HCT116 (cell line): ENCODE data around the gene ACOD1. TPM values are rescaled to one million over a fixed set of nuclear protein-coding genes. Genes with fewer than 3 reads are reported as not detected.

Experiments used
- ATAC-seq: fragments of 200-7000 bp; cut with Tn5 transposase; 2 replicates; pipeline ENCODE4 v1.9.1; 2020; ENCODE audit warnings: mild to moderate bottlenecking, moderate library complexity
- BruUV-seq: library from RNA; stranded (reverse); fragments of 400-500 nt; replicated peaks from 2 replicates; lab custom pipeline; 2021; lab: Mats Ljungman, UMichigan
- CTCF ChIA-PET: fragments of 300-600 bp; sonication (Branson Sonifier 250); formaldehyde crosslinking; loops from one replicate; lab custom pipeline; 2021; ENCODE audit warnings: antibody characterized with exemption; lab: Charles Lee
- POLR2A ChIA-PET: fragments of 300-600, 350-600 bp; sonication (Branson Sonifier 250); formaldehyde crosslinking; loops from one replicate; lab custom pipeline; 2021; ENCODE audit warnings: antibody characterized with exemption; lab: Charles Lee
- RAD21 ChIA-PET, 2 experiments: fragments of 300-600 bp; sonication (Branson Sonifier 250); formaldehyde crosslinking; loops; one replicate each; lab custom pipeline; 2023; ENCODE audit warnings: low total read pairs in 2 of 2; ENCODE audit not compliant: uncharacterized antibody in 2 of 2, unreplicated experiment in 2 of 2, low non-redundant PET in 1 of 2; lab: Charles Lee
- DNase-seq: peaks from one replicate; pipeline ENCODE4 v3.0.0-alpha.2; 2010; ENCODE audit warnings: low read depth, low spot score
- H2AFZ ChIP-seq: fragments of 200-600 bp; shearing (Covaris generic), sonication (generic); 2 replicates; pipeline ENCODE4 v1.6.1; 2017; ENCODE audit warnings: low read depth, mixed run types, mixed read lengths, antibody characterized with exemption, low read length; ENCODE audit not compliant: poor library complexity, severe bottlenecking
- H3K27ac ChIP-seq: 2 replicates; pipeline ENCODE4 v1.5.1; 2012; ENCODE audit warnings: low read depth, low read length
- H3K27me3 ChIP-seq: fragments of 200-600 bp; sonication (generic); 2 replicates; pipeline ENCODE4 v1.6.1; 2016; ENCODE audit warnings: mixed run types, low read length, mixed read lengths; ENCODE audit not compliant: insufficient read depth
- H3K36me3 ChIP-seq, 2 experiments: fragments of 200-500 bp in 1 of 2; fragments of 200-600 bp in 1 of 2; sonication (Bioruptor generic) in 1 of 2; sonication (generic) in 1 of 2; 2 replicates each; pipeline versions ENCODE4 v1.5.1 to v1.6.1; 2014 to 2016; ENCODE audit warnings: low read length in 2 of 2, inconsistent platforms in 1 of 2, mixed read lengths in 1 of 2, mixed run types in 1 of 2; ENCODE audit not compliant: insufficient read depth in 2 of 2, control insufficient read depth in 1 of 2
- H3K4me1 ChIP-seq, 2 experiments: fragments of 200-600 bp in 1 of 2; sonication (generic) in 1 of 2; 2 replicates each; pipeline versions ENCODE4 v1.5.1 to v1.6.1; 2012 to 2017; ENCODE audit warnings: low read length in 2 of 2, inconsistent platforms in 1 of 2, mild to moderate bottlenecking in 1 of 2, mixed read lengths in 1 of 2, mixed run types in 1 of 2, moderate library complexity in 1 of 2; ENCODE audit not compliant: insufficient read depth in 2 of 2, control insufficient read depth in 1 of 2
- H3K4me2 ChIP-seq: fragments of 200-600 bp; sonication (generic); 2 replicates; pipeline ENCODE4 v1.6.1; 2017; ENCODE audit warnings: mixed run types, low read length, mixed read lengths
- H3K4me3 ChIP-seq, 2 experiments: fragments of 200-600 bp in 1 of 2; sonication (generic) in 1 of 2; replicated peaks in 1 of 2; 2 replicates each; pipeline ENCODE4 v1.5.1; 2011 to 2016; ENCODE audit warnings: low read length in 2 of 2, control low read depth in 1 of 2, low read depth in 1 of 2, mild to moderate bottlenecking in 1 of 2, mixed read lengths in 1 of 2, mixed run types in 1 of 2
- H3K79me2 ChIP-seq: fragments of 200-600 bp; sonication (generic); 2 replicates; pipeline ENCODE4 v1.6.1; 2017; ENCODE audit warnings: mild to moderate bottlenecking, mixed run types, low read length, moderate library complexity, mixed read lengths; ENCODE audit not compliant: insufficient read depth
- H3K9ac ChIP-seq: fragments of 200-600 bp; sonication (generic); 2 replicates; pipeline ENCODE4 v1.6.1; 2016; ENCODE audit warnings: low read length, mixed read lengths
- H3K9me2 ChIP-seq: fragments of 200-600 bp; sonication (generic), shearing (Covaris generic); 2 replicates; pipeline ENCODE4 v1.6.1; 2017; ENCODE audit warnings: mixed run types, mild to moderate bottlenecking, moderate library complexity; ENCODE audit not compliant: insufficient read depth
- H3K9me3 ChIP-seq, 2 experiments: fragments of 200-500 bp in 1 of 2; fragments of 200-600 bp in 1 of 2; sonication (Bioruptor generic) in 1 of 2; sonication (generic) in 1 of 2; 2 replicates each; pipeline ENCODE4 v1.6.1; 2014 to 2017; ENCODE audit warnings: low read length in 2 of 2, mixed read lengths in 2 of 2, inconsistent platforms in 1 of 2, low read depth in 1 of 2, mild to moderate bottlenecking in 1 of 2, mixed run types in 1 of 2, moderate library complexity in 1 of 2; ENCODE audit not compliant: control insufficient read depth in 1 of 2, insufficient read depth in 1 of 2
- H4K20me1 ChIP-seq: fragments of 200-600 bp; sonication (generic), shearing (Covaris generic); 2 replicates; pipeline ENCODE4 v1.6.1; 2017; ENCODE audit warnings: mixed run types, mild to moderate bottlenecking, moderate library complexity; ENCODE audit not compliant: insufficient read depth
- CBX3 ChIP-seq: IDR thresholded peaks from 2 replicates; pipeline ENCODE4 v1.6.1; 2012; ENCODE audit warnings: low read depth
- CTCF ChIP-seq, 3 experiments: fragments of 200-600 bp in 1 of 3; sonication (generic) in 1 of 3; IDR thresholded peaks in 2 of 3; conservative IDR thresholded peaks in 1 of 3; 2 replicates each; pipeline ENCODE4 v1.5.1; 2012 to 2017; ENCODE audit warnings: low read depth in 2 of 3, low read length in 2 of 3, antibody characterized with exemption in 1 of 3, borderline replicate concordance in 1 of 3, control low read depth in 1 of 3, mild to moderate bottlenecking in 1 of 3, mixed read lengths in 1 of 3, mixed run types in 1 of 3, moderate library complexity in 1 of 3; ENCODE audit not compliant: insufficient read depth in 1 of 3
- EGR1 ChIP-seq: IDR thresholded peaks from 2 replicates; pipeline ENCODE4 v1.6.1; 2012; ENCODE audit warnings: low read depth
- ELF1 ChIP-seq: IDR thresholded peaks from 2 replicates; pipeline ENCODE4 v1.6.1; 2012; ENCODE audit warnings: low read depth, borderline replicate concordance
- EZH2 ChIP-seq: fragments of 200-600 bp; sonication (generic); IDR thresholded peaks from 2 replicates; pipeline ENCODE4 v1.6.1; 2017; ENCODE audit warnings: antibody characterized with exemption, mixed run types
- EZH2phosphoT487 ChIP-seq: fragments of 200-600 bp; IDR thresholded peaks from 2 replicates; pipeline ENCODE4 v1.6.1; 2018; ENCODE audit warnings: antibody characterized with exemption, borderline replicate concordance
- JUND ChIP-seq: IDR thresholded peaks from 2 replicates; pipeline ENCODE4 v1.6.1; 2012
- POLR2A ChIP-seq: IDR thresholded peaks from 2 replicates; pipeline ENCODE4 v1.7.0; 2011; ENCODE audit warnings: borderline replicate concordance; ENCODE audit not compliant: insufficient read depth, insufficient read length; ENCODE audit errors: extremely low read depth
- RAD21 ChIP-seq: IDR thresholded peaks from 2 replicates; pipeline ENCODE4 v1.6.1; 2012; ENCODE audit warnings: low read depth, mild to moderate bottlenecking
- SIN3A ChIP-seq: IDR thresholded peaks from 2 replicates; pipeline ENCODE4 v1.6.1; 2012; ENCODE audit warnings: low read depth
- SP1 ChIP-seq: IDR thresholded peaks from 2 replicates; pipeline ENCODE4 v1.6.1; 2012; ENCODE audit warnings: low read depth
- ZFX ChIP-seq: fragments of 450-650 bp; IDR thresholded peaks from 2 replicates; pipeline ENCODE4 v1.6.1; 2017
- ZNF274 ChIP-seq: fragments of 200-500 bp; sonication (Bioruptor generic); IDR thresholded peaks from 2 replicates; pipeline ENCODE4 v1.6.1; 2014; ENCODE audit warnings: mild to moderate bottlenecking, low read depth, low read length, inconsistent platforms
- intact Hi-C: fragments of 100-400 bp; cut with micrococcal nuclease; formaldehyde crosslinking; loops from 2 replicates; pipeline ENCODE4 v1.10.0; 2022
- total RNA-seq: library from RNA; stranded (reverse); gene quantifications from one replicate; pipeline ENCODE4 v1.2.1, GENCODE V29; 2021; ENCODE audit not compliant: unreplicated experiment

ACOD1 gene
- total RNA-seq, 1 experiment from 2014 or later = not detected

- ATAC-seq = no peak
Observed at GRCh38 chr13:77001540-77001939, 53.2 kb downstream of the ACOD1 start.

GRCh38 chr13:77001963-77002587, 53.8 kb downstream of the ACOD1 start:
- TF ChIP-seq SP1 = no peak
- TF ChIP-seq POLR2A = no peak
- no peak for TF ChIP-seq RAD21
- no peak for TF ChIP-seq EGR1
- no peak for TF ChIP-seq EZH2phosphoT487
- no peak for TF ChIP-seq JUND
- TF ChIP-seq ZNF274 = no peak
- TF ChIP-seq CTCF (IDR thresholded peaks at IDR 0.05 in 2 of 3, conservative IDR thresholded peaks at IDR 0.05 in 1 of 3; ENCODE audit: borderline replicate concordance in 1 of 3, insufficient read depth in 1 of 3, low read depth in 2 of 3, low read length in 2 of 3) = no peak
- TF ChIP-seq CBX3 = no peak
- TF ChIP-seq, all 23 proteins: peak for 0
- no peak overlapping the region for H3K4me3 ChIP-seq
- ChIA-PET CTCF (interaction anchor here (0.6 to 1.6 kb wide), 3 partner anchors 31 to 591 kb away, joined by 3 read pairs; no protein-coding TSS in a partner anchor), POLR2A (no interaction called here), RAD21 (no interaction called here)
- no TSS peak for BruUV-seq
- peaks cover 23% of the 10 kb centered on the region for H3K79me2 ChIP-seq
- no peaks in the 10 kb centered on the region for H3K9me3 ChIP-seq
- H3K4me2 ChIP-seq = no peak overlapping the region
- H3K4me1 ChIP-seq = no peaks in the 10 kb centered on the region
- ATAC-seq (no peak), DNase-seq (no peak)
- no peak overlapping the region for H3K9ac ChIP-seq
- H4K20me1 ChIP-seq = no peaks in the 10 kb centered on the region
- H2AFZ ChIP-seq = no peak overlapping the region
- intact Hi-C loops = loop anchor here (10.0 kb wide), 1 partner anchor 1327 kb away; no protein-coding TSS in a partner anchor
- H3K9me2 ChIP-seq = no peaks in the 10 kb centered on the region
- no peaks in the 10 kb centered on the region for H3K27me3 ChIP-seq
- peaks cover 16 to 17% of the 10 kb centered on the region in 2 experiments; a peak in 3 of 4 replicates for H3K36me3 ChIP-seq
- H3K27ac ChIP-seq = no peak overlapping the region

More at GRCh38 chr13:77001540-77001939, 53.2 kb downstream of the ACOD1 start:
- no peaks in the 10 kb centered on the region for H3K27me3 ChIP-seq
- peaks cover 16 to 17% of the 10 kb centered on the region in 2 experiments; a peak in 3 of 4 replicates for H3K36me3 ChIP-seq
- H2AFZ ChIP-seq = no peak overlapping the region
- no peaks in the 10 kb centered on the region for H4K20me1 ChIP-seq
- CTCF ChIA-PET = interaction anchor here (0.6 to 1.6 kb wide), 3 partner anchors 30 to 769 kb away, joined by 3 to 4 read pairs (median 3); no protein-coding TSS in a partner anchor
- no peak overlapping the region for H3K9ac ChIP-seq
- no peak overlapping the region for H3K4me2 ChIP-seq
- POLR2A ChIA-PET = no interaction called here
- intact Hi-C loops = loop anchor here (10.0 kb wide), 1 partner anchor 1327 kb away; no protein-coding TSS in a partner anchor
- H3K4me3 ChIP-seq = no peak overlapping the region
- BruUV-seq = no TSS peak
- no peak overlapping the region for H3K27ac ChIP-seq
- no peaks in the 10 kb centered on the region for H3K4me1 ChIP-seq
- no peak for DNase-seq
- RAD21 ChIA-PET = no interaction called here
- H3K9me2 ChIP-seq = no peaks in the 10 kb centered on the region
- no peaks in the 10 kb centered on the region for H3K9me3 ChIP-seq
- TF ChIP-seq EZH2 (no peak), SIN3A (no peak), ZFX (no peak), ELF1 (no peak)
- H3K79me2 ChIP-seq = peaks cover 20% of the 10 kb centered on the region; the same call in 1 of the 2 replicates
